ENCODE results near the gene AGAP1.

Gene AGAP1

GRCh38 chr2:236169741-236170589 lies 676.1 kb downstream of the AGAP1 start:
- DNase-seq: no peak

GRCh38 chr2:236170590-236171165 lies 676.8 kb downstream of the AGAP1 start:
- DNase-seq: no peak

- DNase-seq: no peak
Measured at GRCh38 chr2:236171181-236171679, 677.4 kb downstream of the AGAP1 start.

GRCh38 chr2:236171680-236172254 lies 677.9 kb downstream of the AGAP1 start:
- no peak for DNase-seq

- DNase-seq: no peak
Measured at GRCh38 chr2:236172255-236173035, 678.6 kb downstream of the AGAP1 start.

- DNase-seq: no peak
Measured at GRCh38 chr2:236173036-236173728, 679.3 kb downstream of the AGAP1 start.

- DNase-seq: no peak
Measured at GRCh38 chr2:236173729-236174607, 680.1 kb downstream of the AGAP1 start.

GRCh38 chr2:236175548-236176150 lies 681.8 kb downstream of the AGAP1 start:
- DNase-seq: peak; percentile 77 to 85 (median 80)

- DNase-seq: peak in 1 of 3 donors; percentile 39
Measured at GRCh38 chr2:236176417-236176816, 682.6 kb downstream of the AGAP1 start.

GRCh38 chr2:236176951-236177350 lies 683.1 kb downstream of the AGAP1 start:
- no peak for DNase-seq

GRCh38 chr2:236177604-236177966 lies 683.7 kb downstream of the AGAP1 start:
- DNase-seq: peak in 1 of 3 donors; percentile 42

- DNase-seq: peak; percentile 42 to 74 (median 51)
Measured at GRCh38 chr2:236177967-236178889, 684.4 kb downstream of the AGAP1 start.

- no peak for DNase-seq
Measured at GRCh38 chr2:236178890-236179235, 685.0 kb downstream of the AGAP1 start.

GRCh38 chr2:236179236-236180075 lies 685.6 kb downstream of the AGAP1 start:
- DNase-seq: no peak

GRCh38 chr2:236180076-236180816 lies 686.4 kb downstream of the AGAP1 start:
- no peak for DNase-seq

GRCh38 chr2:236180831-236181453 lies 687.1 kb downstream of the AGAP1 start:
- peak; percentile 67 to 82 (median 74) for DNase-seq
